Superior temporal gyrus (tissue), 1 donor: ENCODE measurements around the gene CCL1.

Experiments used
- DNase-seq: peaks from one replicate; pipeline ENCODE4 v3.0.0-alpha.2; 2016; ENCODE audit errors: extremely low spot score

The CCL1 gene

GRCh38 chr17:34363183-34363661, at the start of gene CCL1:
Gene CCL1, minus strand, starts transcription at chr17:34363233. Its CDS starts 72 bp downstream, at chr17:34363161.
- DNase-seq = no peak

DNA sequence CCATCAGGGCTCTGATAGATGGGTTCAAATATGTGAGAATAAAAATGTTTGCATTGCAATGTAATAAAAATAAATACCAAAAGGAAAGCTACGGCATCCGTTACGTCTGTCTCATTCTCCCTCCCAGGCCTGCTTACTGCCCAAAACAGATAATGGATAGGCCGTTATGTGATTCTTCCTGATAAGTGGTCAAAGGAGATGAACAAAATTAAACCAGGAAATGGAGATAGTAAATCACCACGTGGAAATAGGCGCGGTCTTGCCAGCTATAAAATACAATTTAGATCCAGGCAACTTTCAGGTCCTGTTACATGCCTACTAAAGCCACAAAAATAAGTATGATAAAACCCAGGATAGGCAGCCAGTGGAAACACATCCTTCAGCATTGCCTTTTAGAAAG, 49.5 kb upstream of the CCL1 start:
- DNase-seq = no peak

DNA sequence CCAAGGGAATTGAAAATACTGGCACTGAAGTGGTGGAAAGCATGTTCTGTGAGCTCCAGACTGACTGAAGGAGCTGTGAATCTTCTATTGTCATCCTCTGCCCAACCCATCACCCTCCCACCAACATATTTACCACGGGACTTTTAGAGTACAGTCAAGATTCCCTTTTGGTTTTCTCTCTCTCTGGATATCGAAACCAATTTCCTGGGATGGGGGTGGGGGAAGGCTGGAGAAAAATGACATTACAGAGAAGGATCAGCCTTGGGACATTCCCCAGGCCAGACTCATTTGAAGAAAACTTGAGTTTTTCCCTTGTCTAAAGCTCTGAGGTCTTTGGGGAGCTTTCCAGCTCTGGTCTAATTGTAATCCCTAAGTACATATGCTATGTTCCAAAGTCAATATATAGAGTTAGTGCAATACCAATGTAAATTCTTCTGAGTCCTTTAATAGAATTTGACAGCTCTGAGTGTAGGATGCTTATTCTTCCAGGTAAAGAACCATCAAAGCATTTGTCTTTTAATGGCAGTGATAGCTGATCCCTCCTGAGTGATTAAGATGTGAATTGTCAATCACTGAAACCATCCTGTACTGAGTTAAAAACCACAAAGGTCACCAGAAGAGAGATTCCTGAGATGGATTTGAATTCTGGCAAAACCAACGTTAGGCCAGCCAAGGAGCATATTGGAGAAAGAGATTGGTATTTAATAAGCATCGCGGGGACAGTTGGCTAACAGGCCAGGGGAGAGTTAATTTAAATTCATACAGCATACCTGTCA, 48.8 kb upstream of the CCL1 start:
- no peak for DNase-seq

DNA sequence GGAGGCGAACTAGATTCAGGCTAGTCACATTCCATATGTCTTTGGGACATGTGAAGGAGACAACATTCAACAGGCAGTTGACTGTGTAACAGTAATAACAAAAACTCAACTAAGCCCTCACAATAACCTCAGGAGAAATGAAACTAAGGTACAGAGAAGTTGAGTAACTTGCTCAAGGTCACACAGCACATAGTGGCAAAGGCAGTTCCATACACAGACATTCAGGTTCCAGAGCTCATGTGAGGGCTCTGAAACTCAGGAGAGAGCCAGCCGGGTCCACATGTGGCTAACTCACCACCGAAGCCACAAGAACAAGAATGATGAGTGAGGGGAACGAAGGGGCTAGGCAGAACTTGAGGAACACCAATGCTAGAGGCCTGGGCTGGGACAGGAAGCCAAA, 46.3 kb upstream of the CCL1 start:
- no peak for DNase-seq

DNA sequence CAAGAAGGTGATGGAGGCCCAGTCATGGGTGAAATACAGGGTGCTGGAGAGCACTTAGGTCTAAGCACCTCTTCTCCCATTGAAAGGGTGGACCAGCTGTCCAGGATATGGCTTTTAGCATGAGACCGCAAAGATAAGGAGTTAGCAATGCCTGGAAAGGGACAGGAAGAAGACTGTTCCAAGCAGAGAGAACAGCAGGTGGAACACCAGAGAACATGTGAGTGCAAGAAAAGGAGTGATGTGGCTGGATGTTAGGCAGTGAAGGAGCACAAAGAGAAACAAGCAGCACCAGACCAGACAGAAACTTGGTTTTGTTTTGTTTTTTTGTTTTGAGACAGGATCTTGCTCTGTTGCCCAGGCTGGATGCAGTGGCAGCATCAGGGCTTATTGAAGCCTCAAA, 45.4 kb upstream of the CCL1 start:
- no peak for DNase-seq

- no peak for DNase-seq
Measured at GRCh38 chr17:34406226-34406625, 43.2 kb upstream of the CCL1 start.

- peak; percentile 33 for DNase-seq
Measured at GRCh38 chr17:34403006-34403405, 40.0 kb upstream of the CCL1 start.

DNA sequence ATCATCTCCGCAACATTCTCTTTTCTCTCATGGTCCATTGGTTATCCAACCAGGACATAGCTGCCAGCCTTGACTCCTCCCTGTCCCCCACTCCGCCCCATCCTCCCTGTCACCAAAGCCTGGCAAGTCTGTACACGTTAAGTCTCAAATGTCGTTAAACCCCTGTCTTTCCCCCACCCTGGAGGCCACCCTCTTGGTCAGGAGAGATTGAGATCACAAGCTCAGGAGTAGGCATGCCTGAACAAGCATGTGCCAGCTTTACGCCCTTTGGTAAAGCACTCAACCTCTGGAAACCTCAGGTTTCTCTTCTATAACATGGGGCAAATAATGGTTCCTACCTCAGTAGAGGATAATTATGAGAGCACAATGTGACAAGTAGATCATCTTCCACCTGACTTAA, 38.1 kb upstream of the CCL1 start:
- no peak for DNase-seq

DNA sequence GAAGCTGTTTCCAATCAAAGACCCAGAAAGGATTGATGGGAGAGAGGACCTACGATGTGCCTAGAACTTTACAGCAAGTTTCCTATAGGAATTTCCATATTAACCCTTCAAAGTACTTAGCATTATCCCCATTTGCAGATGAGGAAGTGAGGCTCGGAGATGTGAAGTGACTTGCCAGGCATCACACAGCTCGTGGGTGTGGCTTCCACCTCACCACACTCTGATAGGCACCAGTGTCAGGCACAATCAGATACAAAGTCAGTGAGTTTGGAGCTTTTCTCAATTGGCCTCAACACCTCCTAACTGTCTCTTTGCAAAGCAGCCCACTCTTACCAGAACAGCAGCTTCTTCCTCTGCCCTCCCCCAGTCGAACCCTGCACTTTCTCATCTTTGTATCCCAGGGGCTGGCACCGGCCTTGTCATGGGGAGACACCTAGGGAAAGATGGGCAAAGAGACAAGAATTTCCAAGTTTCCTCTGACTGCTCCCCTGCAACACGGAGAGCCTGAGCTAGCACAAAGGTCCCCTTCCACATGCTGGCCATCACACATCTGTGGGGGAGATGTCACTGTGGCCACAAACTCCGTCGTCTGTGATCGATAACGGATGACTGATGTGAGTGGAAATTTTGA, 37.4 kb upstream of the CCL1 start:
- no peak for DNase-seq

DNA sequence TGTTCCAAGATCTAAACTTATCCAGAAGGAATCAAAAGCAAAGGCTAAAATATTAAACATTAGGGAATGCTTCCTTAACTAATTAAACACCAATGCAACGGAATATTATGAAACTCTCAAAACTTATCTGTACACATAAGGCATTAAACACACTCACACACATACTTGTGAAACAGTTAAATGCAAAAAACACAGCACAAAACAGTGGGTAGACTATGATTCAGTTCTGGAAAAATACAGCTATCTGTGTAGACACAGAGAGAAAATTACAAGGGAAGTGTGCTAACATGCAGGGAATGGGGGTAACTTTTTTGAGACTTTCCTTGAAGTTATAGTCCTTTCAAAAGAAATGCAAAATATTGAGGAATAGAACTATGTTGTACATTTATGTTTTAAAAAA, 36.7 kb upstream of the CCL1 start:
- DNase-seq = no peak

DNA sequence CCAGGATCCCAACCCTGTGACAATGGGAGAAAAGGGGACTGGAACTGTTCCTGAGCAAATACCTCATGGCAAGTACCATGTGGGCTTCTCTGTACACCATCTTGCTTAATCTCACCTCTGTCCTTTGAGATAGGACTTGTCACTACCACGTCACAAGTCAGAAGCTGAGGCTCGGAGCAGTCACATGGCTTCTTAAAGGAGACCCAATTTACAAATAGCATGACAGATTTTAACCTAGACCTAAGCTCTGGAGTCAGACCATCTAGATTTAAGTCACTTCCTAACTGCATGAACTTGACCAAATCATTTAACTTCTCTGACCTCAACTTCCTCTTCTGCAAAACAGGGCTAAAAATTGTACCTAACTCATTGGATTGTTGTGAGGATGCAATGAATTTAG, 36.0 kb upstream of the CCL1 start:
- DNase-seq = no peak

- no peak for DNase-seq
Measured at GRCh38 chr17:34397265-34397664, 34.2 kb upstream of the CCL1 start.

DNA sequence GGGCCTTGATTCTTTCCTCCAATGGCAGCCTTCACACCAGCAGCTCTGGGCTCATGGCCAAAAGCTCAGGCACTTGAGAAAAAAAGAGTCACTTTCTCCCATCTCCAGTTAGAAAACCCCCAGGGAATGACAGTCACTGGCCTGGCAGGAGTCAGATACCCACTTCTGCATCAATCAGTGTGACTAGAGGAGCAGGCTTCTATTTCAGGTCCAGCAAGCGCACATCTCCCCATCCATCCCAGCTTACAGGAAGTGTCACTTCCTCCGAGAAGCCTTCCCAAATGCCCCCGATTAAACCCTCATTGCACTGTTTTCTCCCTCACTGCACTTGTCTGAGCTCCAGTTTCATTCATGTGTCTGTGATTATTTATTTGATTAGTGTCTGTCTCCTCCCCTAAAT, 30.4 kb upstream of the CCL1 start:
- no peak for DNase-seq

DNA sequence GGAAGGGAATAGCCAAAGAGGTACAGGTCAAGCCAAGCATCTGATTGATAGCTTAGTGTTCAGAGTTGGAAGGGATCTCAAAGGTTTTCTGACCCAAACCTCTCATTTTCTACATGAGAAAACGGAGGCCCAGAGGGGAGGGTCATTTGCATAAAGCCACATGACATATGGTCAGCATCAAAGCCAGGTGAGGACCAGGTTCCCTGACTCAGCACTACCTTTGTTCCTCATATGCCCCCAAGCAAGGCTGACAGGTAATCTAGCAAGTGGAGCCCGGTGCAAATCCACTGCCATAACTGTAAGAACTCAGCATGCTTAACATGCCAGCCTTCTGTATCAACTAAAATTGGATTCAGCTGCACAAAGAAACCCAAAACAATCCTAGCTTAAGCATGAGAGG, 28.2 kb upstream of the CCL1 start:
- no peak for DNase-seq

DNA sequence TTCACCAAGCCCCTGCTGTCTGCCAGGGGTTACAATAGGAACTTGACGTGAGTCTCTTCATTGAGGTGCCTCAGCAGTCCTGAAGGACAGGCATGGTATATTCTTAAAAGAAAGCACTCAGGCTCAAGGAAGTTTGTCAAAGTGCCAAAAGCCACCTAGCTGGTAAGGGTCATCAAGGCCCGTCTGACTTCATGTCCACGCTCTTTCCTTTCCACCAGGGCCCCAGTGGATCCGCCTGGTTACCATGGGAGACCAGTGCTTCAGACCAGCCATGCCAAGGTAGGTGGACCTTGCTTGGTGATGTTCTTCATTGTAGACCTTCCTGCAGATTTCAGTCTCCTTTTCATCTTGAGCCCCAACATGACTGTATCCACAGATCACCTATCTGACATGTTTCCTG, 27.6 kb upstream of the CCL1 start:
- no peak for DNase-seq

- no peak for DNase-seq
Measured at GRCh38 chr17:34389126-34389750, 26.2 kb upstream of the CCL1 start.

DNA sequence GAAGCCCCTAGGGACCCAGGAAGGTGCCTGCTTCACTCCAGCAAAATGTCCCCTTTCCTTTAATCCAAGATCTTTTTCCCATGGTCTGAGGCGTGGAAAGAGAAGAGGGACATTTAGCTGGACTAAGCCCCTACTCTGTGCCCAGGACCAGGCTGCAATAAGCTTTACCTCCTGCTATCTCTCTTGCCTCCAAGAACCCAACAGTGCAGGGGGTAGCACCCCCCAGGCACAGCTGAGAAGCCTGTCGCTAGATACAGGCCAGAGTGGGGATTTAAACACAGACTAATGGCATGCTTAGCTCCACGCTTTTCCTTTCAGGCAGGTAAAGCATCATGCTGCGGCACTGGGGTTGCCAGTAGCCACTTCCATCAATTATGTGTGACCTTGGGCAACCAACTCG, 24.5 kb upstream of the CCL1 start:
- DNase-seq = no peak

- DNase-seq = no peak
Measured at GRCh38 chr17:34386697-34387550, 23.9 kb upstream of the CCL1 start.

- DNase-seq = no peak
Measured at GRCh38 chr17:34386343-34386696, 23.3 kb upstream of the CCL1 start.

- no peak for DNase-seq
Measured at GRCh38 chr17:34384822-34385605, 22.0 kb upstream of the CCL1 start.

DNA sequence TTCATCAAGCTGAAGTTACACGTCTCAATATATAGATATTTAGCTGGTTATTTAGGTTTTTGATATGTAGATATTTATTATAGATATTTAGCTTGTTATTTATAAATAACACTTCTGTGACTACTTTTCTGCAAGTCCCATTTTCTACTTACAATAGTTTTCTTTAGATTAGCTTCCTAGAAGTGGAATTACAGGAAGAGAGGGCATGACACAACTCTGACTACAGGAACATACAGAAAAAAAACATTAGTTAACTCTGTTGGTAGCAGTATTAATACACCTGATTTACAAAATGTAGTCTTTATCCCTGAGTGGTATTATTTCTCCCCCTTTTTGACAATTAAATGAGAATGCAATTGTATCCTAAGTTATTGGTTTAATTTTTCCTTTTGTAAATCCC, 21.2 kb upstream of the CCL1 start:
- DNase-seq = no peak
